Loucy (cell line): Measurements from ENCODE around the gene BEND7.

ENCODE experiments used
- CTCF ChIP-seq: fragments of 200-600 bp; sonication (generic); conservative IDR thresholded peaks from 2 replicates; pipeline ENCODE4 v1.5.1; 2014; ENCODE audit warnings: mild to moderate bottlenecking, antibody characterized with exemption, low read length
- EZH2phosphoT487 ChIP-seq: fragments of 200-600 bp; IDR thresholded peaks from 2 replicates; pipeline ENCODE4 v1.6.1; 2018; ENCODE audit warnings: antibody characterized with exemption, mild to moderate bottlenecking, moderate library complexity, borderline replicate concordance

GRCh38 chr10:13400196-13400965, 128.4 kb downstream of the BEND7 start:
- TF ChIP-seq CTCF (no peak), EZH2phosphoT487 (no peak)
